GM18868 (cell line): ENCODE results near the gene PTBP3.

Source experiments
- ATAC-seq: cut with Tn5 transposase; IDR thresholded peaks from one replicate; pipeline ENCODE4 v1.9.1; 2021; ENCODE audit warnings: mild to moderate bottlenecking, moderate library complexity; ENCODE audit not compliant: unreplicated experiment

PTBP3 gene

GRCh38 chr9:112360047-112360804 lies 26.8 kb upstream of the PTBP3 start:
- no peak for ATAC-seq

GRCh38 chr9:112355427-112355897 lies 22.0 kb upstream of the PTBP3 start:
- ATAC-seq: no peak

GRCh38 chr9:112354081-112354743 lies 20.8 kb upstream of the PTBP3 start:
- ATAC-seq: no peak

DNA sequence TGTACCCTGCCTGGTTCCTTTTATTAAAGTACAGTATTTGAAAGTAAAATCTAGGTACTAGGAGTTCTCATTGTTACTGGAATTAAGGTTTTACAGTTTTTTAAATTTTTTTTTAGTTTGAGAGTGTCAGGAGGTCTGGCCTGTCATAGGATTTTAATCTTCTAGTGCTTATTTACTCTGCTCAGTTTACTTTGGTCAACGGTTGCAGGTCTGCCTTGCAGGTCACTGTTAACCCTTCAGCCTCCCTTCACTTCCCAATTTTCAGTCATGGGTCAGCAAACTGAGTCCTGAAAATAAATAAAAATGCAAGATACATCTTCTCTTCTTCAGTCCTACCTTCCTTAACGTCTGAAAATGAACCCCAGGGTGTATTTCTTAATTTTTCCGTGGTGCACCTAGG lies 18.8 kb upstream of the PTBP3 start:
- ATAC-seq: no peak

DNA sequence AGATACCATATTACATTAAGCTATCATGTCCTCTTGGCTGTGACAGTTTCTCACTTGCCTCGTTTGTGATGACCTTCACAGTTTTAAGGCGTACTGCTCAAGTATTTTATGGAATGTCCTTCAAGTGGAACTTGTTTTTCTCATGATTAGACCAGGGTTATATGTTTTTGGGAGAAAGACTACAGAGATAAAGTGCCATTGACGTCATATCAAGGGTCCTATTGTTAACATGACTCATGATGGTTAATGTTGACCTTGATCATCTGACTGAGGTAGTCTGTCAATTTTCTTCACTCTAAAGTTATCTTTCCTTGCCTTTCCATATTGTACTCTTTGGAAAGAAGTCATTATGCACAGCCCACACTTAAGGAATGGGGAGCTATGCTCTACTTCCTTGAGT lies 17.8 kb upstream of the PTBP3 start:
- no peak for ATAC-seq

DNA sequence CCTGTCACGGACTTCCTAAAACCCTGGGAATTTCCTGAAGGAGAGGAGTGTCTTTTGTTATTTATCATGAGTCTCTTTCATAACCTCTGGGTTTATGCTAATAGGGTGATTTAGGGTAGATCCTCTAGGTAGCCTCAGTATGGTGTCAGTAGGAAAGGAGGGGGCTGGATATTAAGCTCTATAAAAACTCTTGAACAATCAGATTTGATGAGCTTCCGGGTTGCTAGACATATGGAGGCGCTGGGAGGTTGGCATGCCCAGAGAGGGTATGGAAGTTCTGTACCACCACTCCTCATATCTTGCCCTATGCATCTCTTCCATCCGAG lies 15.6 kb upstream of the PTBP3 start:
- no peak for ATAC-seq

- no peak for ATAC-seq
Observed at GRCh38 chr9:112348257-112349007, 15.0 kb upstream of the PTBP3 start.

DNA sequence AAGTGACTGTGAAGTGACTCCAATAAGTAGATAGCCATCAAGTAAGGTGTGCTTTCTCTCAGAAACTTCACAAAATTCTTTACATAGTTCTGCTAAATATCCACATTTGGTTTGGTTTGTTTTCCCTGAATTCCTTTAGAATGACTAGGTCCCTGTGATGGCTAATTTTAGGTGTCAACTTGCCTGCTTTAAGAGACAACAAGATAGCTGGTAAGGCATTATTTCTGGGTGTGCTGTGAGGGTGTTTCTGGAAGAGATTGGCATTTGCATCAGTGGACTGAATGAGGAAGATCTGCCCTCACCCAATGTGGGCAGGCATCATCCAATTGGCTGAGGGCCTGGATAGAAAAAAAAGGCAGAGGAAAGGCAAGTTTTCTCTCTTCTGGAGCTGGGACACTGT lies 8.3 kb upstream of the PTBP3 start:
- ATAC-seq: no peak

GRCh38 chr9:112339886-112340285 lies 6.5 kb upstream of the PTBP3 start:
- ATAC-seq: no peak

GRCh38 chr9:112338561-112338960 lies 5.1 kb upstream of the PTBP3 start:
- ATAC-seq: no peak

- no peak for ATAC-seq
Observed at GRCh38 chr9:112337547-112337946, 4.1 kb upstream of the PTBP3 start.

DNA sequence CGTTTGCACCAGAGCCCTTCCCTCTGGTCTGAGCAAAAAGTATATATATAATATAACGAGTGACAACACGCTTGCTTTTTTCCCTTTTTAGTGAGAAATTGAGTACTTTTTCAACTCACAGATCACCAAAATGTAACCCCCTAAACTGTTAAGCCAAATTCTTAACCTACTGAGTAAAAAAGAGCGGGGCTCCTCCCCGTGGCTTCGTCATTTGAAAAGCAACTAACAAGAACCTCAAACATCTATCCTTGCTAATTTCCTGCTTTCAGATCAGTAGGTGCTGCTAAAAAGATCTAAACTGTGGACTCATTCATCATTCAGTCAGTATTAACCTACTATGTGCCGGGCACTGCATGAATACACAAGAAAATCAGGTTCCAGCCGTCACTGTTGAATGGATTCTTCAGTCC lies 1.0 kb upstream of the PTBP3 start:
- no peak for ATAC-seq

DNA sequence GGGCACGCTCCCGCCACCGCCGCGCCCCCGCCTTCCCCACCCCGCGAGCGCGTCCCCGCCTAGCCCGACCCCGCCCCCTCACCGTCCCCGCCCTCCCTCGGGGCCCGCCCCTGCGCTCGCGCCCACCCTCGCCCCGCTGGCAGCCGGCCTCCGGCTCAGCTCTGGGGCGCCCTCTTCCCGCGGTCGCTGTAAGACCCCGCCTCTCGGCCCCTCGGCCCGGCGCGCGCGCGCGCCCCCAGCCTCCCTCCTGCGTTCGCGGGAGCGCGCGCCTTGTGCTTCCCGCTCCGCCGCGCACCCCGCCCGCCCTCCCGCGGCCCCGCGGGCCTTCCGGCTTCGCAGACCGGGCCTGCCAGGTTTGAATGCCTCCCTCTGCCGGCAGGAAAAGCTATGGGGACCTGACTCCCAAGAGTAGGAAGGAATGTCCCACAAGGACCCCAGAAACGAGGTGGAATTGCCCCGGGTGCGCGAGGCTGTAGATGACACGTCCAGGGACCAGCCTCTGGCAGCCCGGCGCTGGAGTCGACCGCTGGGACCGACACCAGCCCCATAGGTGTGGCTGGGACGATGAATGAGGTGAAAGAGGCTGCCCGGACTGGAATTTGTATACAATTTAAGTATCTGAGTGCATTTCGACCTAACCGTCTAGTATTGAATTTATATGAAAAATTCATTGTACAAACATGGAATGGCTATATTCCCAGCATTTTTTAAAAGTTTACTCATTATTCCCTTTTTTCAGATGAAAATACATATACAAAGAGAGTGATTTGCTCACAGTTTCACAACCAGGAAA lies 416 bp upstream of the PTBP3 start:
- peak; percentile 71 for ATAC-seq

- no peak for ATAC-seq
Observed at GRCh38 chr9:112332674-112332976, 794 bp downstream of the PTBP3 start.

GRCh38 chr9:112332214-112332613 lies 1.2 kb downstream of the PTBP3 start:
- ATAC-seq: no peak

DNA sequence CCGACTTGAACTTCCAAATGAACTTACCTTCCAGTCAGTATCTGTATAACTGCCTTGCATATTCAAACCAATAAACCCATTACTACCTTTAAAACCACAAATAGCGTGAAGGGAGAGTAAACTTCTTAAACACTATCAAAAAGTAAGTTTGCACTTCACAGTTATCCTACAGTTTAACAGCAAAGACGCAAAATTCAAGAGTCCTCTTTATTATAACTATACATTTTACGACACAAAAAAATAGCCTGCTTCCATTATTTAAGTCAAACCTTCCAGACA lies 1.8 kb downstream of the PTBP3 start:
- ATAC-seq: no peak

- ATAC-seq: no peak
Observed at GRCh38 chr9:112328545-112328944, 4.9 kb downstream of the PTBP3 start.

- ATAC-seq: no peak
Observed at GRCh38 chr9:112327718-112328450, 5.5 kb downstream of the PTBP3 start.

GRCh38 chr9:112326194-112326593 lies 7.2 kb downstream of the PTBP3 start:
- ATAC-seq: no peak

DNA sequence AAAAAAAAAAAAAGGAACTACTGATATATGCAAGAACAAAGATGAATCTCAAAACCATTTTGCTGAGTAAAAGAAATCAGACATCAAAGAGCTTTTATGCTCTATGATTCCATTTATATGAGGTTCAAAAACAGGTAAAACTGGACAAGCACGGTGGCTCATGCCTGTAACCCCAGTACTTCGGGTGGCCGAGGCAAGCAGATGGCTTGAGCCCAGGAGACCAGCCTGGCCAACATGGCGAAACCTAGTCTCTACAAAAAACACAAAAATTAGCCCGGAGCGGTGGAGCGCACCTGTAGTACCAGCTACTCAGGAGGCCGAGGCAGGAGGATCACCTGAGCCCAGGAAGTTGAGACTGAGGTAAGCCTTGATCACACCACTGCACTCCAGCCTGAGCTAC lies 7.8 kb downstream of the PTBP3 start:
- no peak for ATAC-seq

- ATAC-seq: no peak
Observed at GRCh38 chr9:112325127-112325526, 8.3 kb downstream of the PTBP3 start.
